Measurements from ENCODE around the gene DAGLA. TPM values are rescaled to one million over a fixed set of nuclear protein-coding genes. Genes with fewer than 3 reads are reported as not detected.

DAGLA gene
- total and polyA plus RNA-seq, 2 of the 13 experiments (the other 11 are each of a cell fraction or from before 2014, with no cell fraction given) = 2.6 to 3.9 TPM

GRCh38 chr11:61787928-61788491 is 107.8 kb downstream of the DAGLA start (continued):
- TF ChIP-seq AGO2 (optimal IDR thresholded peaks at IDR 0.05; ENCODE audit: low read depth, low read length) = peak; percentile 81
- TF ChIP-seq PITX1 (CRISPR knock-in tag; IDR thresholded peaks at IDR 0.05) = peak; percentile 41; the same call in 1 of the 2 replicates
- TF ChIP-seq GABPA (IDR thresholded peaks at IDR 0.05; ENCODE audit: low read depth, low read length) = no peak
- peak; percentile 32; the same call in 1 of the 2 replicates for TF ChIP-seq GABPA (CRISPR knock-in tag; IDR thresholded peaks at IDR 0.05; ENCODE audit: low read depth)
- TF ChIP-seq TOE1 (CRISPR knock-in tag; IDR thresholded peaks at IDR 0.05) = no peak
- TF ChIP-seq, protein P1, sequence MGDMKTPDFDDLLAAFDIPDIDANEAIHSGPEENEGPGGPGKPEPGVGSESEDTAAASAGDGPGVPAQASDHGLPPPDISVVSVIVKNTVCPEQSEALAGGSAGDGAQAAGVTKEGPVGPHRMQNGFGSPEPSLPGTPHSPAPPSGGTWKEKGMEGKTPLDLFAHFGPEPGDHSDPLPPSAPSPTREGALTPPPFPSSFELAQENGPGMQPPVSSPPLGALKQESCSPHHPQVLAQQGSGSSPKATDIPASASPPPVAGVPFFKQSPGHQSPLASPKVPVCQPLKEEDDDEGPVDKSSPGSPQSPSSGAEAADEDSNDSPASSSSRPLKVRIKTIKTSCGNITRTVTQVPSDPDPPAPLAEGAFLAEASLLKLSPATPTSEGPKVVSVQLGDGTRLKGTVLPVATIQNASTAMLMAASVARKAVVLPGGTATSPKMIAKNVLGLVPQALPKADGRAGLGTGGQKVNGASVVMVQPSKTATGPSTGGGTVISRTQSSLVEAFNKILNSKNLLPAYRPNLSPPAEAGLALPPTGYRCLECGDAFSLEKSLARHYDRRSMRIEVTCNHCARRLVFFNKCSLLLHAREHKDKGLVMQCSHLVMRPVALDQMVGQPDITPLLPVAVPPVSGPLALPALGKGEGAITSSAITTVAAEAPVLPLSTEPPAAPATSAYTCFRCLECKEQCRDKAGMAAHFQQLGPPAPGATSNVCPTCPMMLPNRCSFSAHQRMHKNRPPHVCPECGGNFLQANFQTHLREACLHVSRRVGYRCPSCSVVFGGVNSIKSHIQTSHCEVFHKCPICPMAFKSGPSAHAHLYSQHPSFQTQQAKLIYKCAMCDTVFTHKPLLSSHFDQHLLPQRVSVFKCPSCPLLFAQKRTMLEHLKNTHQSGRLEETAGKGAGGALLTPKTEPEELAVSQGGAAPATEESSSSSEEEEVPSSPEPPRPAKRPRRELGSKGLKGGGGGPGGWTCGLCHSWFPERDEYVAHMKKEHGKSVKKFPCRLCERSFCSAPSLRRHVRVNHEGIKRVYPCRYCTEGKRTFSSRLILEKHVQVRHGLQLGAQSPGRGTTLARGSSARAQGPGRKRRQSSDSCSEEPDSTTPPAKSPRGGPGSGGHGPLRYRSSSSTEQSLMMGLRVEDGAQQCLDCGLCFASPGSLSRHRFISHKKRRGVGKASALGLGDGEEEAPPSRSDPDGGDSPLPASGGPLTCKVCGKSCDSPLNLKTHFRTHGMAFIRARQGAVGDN (CRISPR knock-in tag; IDR thresholded peaks at IDR 0.05) = peak; percentile 47
- no peak for TF ChIP-seq NR2C2 (CRISPR knock-in tag; IDR thresholded peaks at IDR 0.05; ENCODE audit: borderline replicate concordance)
- TF ChIP-seq ZNF572 (CRISPR knock-in tag; IDR thresholded peaks at IDR 0.05) = no peak
- TF ChIP-seq ISL2 (CRISPR knock-in tag; IDR thresholded peaks at IDR 0.05) = 0 out of 2 replicates have a peak, but pooled peaks have one; percentile 30
- no peak for TF ChIP-seq CENPX (CRISPR knock-in tag; IDR thresholded peaks at IDR 0.05)
- TF ChIP-seq ZFP91 (CRISPR knock-in tag; IDR thresholded peaks at IDR 0.05; ENCODE audit: borderline replicate concordance) = peak; percentile 36; the same call in 1 of the 2 replicates
- TF ChIP-seq ZNF280B (CRISPR knock-in tag; IDR thresholded peaks at IDR 0.05; ENCODE audit: borderline replicate concordance) = no peak
- TF ChIP-seq HNRNPUL1 (IDR thresholded peaks at IDR 0.05; ENCODE audit: low read depth, low read length) = no peak
- TF ChIP-seq AKAP8 (CRISPR knock-in tag; IDR thresholded peaks at IDR 0.05) = peak; percentile 76
- peak; percentile 29 for TF ChIP-seq TEAD3 (CRISPR knock-in tag; optimal IDR thresholded peaks at IDR 0.05; ENCODE audit: borderline replicate concordance)
- no peak for TF ChIP-seq SRSF4 (IDR thresholded peaks at IDR 0.05; ENCODE audit: low read depth, low read length, poor library complexity, severe bottlenecking)
- TF ChIP-seq GABPB1 (CRISPR knock-in tag; IDR thresholded peaks at IDR 0.05) = peak; percentile 21; the same call in 1 of the 2 replicates
- TF ChIP-seq, protein P2, sequence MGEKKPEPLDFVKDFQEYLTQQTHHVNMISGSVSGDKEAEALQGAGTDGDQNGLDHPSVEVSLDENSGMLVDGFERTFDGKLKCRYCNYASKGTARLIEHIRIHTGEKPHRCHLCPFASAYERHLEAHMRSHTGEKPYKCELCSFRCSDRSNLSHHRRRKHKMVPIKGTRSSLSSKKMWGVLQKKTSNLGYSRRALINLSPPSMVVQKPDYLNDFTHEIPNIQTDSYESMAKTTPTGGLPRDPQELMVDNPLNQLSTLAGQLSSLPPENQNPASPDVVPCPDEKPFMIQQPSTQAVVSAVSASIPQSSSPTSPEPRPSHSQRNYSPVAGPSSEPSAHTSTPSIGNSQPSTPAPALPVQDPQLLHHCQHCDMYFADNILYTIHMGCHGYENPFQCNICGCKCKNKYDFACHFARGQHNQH (CRISPR knock-in tag; IDR thresholded peaks at IDR 0.05) = 0 out of 2 replicates have a peak, but pooled peaks have one; percentile 32
- 0 out of 2 replicates have a peak, but pooled peaks have one; percentile 36 for TF ChIP-seq PPARG (CRISPR knock-in tag; conservative IDR thresholded peaks at IDR 0.05)
- no peak for TF ChIP-seq SMARCE1 (IDR thresholded peaks at IDR 0.05; ENCODE audit: borderline replicate concordance)
- no peak for TF ChIP-seq ZNF136 (CRISPR knock-in tag; IDR thresholded peaks at IDR 0.05; ENCODE audit: low read depth)
